ENCODE measurements around the gene CABP5.

Gene CABP5

DNA sequence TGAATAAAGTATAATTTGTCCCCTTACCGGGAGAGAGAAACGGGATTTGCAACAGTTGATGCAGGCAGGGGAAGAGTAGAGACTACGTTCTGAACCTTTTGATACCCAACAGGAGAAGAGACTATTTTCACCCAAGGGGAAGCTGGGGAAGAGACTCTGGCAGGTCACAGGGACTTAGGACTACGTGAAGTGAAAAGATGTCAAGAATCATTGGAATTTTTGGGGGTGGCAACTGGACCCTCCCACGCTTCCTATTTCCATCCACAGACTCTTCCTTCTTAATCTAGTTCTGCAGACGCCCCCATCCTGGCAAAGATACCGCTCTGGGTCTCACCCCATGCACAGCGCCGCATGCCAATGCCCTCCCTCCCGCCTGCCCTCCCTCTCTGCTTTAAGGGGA is 13.8 kb downstream of the CABP5 start:
- DNase-seq (ENCODE audit: low read depth): no peak

DNA sequence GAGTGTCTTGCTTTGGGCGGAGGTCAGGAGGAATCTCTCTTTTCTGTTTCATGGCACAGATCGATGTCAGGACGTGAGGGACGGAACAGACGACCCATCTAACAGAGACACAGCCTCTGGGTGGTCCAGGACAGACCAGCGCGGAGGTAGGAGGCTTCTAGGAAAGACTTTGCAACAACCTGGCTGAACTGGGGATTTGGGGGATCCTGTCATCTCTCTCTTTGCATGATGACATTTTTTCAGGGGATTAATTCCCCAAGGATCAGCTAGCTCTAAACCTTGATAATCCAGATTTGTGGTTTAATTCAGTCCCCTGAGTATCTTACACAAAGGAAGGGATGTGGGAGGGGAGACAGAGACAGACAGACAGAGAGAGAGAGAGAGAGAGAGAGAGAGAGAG is 14.4 kb downstream of the CABP5 start:
- no peak for DNase-seq (ENCODE audit: low read depth)

GRCh38 chr19:48025480-48025879 is 18.4 kb downstream of the CABP5 start:
- DNase-seq (ENCODE audit: low read depth): no peak

- DNase-seq (ENCODE audit: low read depth): no peak
These were observed 20.4 kb downstream of the CABP5 start for GRCh38 chr19:48023518-48023917.

GRCh38 chr19:48023011-48023410 is 20.9 kb downstream of the CABP5 start:
- no peak for DNase-seq (ENCODE audit: low read depth)

GRCh38 chr19:48020686-48021085 is 23.2 kb downstream of the CABP5 start:
- no peak for DNase-seq (ENCODE audit: low read depth)

DNA sequence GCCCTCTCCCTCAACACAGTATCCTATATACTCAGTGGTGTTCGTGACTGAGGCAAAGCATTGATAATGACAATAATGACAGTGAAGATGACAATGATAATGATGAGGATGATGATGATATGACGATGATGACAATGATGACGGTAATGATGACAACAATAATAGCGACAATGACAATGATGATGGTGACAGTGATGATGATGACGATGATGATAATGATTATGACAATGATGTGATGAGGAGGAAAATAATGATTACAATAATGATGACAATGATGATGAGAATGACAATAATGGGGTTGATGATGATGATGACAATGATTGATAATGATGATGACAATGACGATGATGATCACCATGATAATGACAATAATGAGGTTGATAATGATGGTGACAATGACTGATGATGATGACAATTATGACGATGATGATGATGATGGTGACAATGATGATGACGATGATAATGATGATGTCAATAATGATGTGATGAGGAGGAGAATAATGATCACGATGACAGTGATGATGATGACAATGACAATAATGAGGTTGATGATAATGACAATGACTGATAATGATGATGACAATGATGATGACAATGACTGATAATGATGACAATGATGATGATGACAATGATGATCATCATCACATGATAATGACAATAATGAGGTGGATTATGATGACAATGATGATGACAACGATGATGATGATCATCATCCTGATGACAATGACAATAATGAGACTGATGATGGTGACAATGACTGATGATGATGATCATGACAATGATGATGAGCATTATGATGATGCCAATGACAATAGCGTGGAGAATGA is 32.7 kb downstream of the CABP5 start:
- no peak for DNase-seq (ENCODE audit: low read depth)

DNA sequence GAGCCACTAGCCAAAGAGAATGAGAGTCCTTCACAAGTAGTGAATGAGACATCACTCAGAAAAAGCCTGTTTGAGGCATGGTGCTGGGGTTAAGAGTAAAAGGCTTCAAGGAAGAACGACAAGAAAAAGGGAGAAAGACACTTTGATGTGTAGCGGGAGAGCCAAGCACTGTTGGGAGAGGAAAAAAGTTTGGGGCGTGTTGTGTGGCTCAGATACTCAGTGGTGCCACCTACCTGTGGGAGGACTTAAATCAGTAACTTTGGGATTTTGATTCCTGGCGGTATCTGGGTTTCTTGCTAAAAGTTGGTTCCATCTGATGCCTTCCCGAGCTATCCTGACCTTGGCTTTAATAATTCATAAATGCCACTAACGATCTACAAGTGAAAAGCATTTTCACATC is 37.1 kb downstream of the CABP5 start:
- DNase-seq (ENCODE audit: low read depth): no peak

GRCh38 chr19:48004236-48004635 is 39.6 kb downstream of the CABP5 start:
- no peak for DNase-seq (ENCODE audit: low read depth)

- no peak for DNase-seq (ENCODE audit: low read depth)
These were observed 43.0 kb downstream of the CABP5 start for GRCh38 chr19:48000846-48001245.

- no peak for DNase-seq (ENCODE audit: low read depth)
These were observed 45.1 kb downstream of the CABP5 start for GRCh38 chr19:47998800-47999199.

DNA sequence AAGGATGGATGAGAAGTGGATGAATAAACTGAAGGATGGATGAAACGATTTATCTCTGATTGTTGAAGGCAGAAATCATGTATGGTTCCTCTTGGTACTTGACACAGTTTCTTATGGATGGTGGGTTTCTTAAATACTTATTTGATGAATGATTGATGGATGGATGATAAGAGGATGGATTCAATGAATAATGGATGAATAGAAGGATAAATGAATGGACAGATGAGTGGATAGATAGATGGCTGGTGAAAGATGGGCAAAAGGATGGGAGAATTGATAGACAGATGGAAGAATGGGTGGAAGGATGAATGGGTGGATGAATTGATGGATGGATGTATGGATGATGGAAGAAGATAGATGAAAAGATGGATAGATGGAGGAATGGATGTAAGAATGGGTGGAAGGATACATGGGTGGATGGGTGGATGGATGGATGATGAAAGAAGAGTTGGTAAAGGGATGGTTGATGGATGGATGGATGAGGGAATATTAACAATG is 47.6 kb downstream of the CABP5 start:
- DNase-seq (ENCODE audit: low read depth): no peak

DNA sequence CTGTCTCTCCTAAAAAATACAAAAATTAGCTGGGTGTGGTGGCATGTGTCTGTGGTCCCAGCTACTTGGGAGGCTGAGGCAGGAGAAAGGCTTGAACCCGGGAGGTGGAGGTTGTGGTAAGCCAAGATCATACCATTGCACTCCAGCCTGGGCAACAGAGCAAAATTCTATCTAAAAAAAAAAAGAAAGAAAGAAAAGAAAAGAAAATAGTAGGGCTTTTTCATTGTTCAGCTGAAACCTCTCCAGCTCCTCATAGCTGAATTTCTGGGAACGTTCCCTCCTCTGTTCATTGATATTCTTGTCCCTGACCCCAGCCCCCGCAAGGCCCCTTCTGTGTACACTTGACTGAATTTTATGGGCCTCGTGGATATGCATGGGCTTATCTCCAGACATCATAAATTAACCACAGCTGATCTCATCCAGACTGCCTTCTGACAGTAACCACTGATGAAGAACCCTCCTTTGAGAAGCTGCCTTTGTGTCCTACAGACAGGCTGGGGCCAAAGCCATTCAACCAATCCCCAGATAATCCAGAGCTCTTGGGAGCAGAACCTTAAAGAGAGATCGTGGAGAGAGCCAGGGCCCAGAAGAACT is 49.6 kb downstream of the CABP5 start, which contains the start of gene ELSPBP1:
ELSPBP1 (plus strand) TSS at position 424 of the 594 bp plus-strand sequence. CDS start 14,036 bp downstream, outside the sequence.
- no peak for DNase-seq (ENCODE audit: low read depth)

- DNase-seq (ENCODE audit: low read depth): no peak
These were observed 51.8 kb downstream of the CABP5 start, which contains the start of gene BSPH1 for GRCh38 chr19:47992070-47992469. BSPH1 (minus strand) TSS chr19:47992170; CDS start chr19:47992081, 89 bp downstream.

DNA sequence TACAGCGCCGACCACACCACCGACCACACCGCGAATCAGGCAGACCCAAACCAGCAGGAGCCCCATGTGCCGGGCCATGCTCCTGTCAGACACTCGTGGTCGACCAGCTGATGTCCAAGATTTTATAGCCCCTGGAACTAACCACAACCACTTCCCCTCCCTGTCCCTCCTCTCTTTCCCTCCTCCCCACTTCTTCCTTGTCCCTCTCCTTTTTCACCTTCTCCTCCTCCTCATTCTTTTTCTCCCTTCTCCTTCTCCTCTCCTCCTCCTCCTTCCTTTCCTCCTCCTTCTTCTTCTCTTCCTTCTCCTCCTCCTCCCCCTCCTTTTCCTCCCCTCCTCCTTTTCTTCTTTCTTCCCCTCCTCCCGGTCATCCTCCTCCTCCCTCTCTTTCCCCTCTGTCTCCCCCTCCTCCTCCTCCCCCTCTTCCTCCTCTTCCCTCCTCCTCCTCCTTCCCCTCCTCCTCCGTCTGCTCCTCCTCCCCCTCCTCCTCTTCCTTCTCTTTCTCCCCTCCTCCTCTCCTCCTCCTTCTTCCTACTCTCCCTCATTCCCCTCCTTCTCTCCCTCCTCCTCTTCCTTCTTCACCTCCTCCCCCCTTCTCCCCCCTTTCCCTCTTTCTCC is 52.6 kb downstream of the CABP5 start:
- no peak for DNase-seq (ENCODE audit: low read depth)

Data from T follicular helper cell (primary cell).